HG02852 (cell line): ENCODE measurements around the gene LTBR.

Source experiments
- ATAC-seq: cut with Tn5 transposase; IDR thresholded peaks from one replicate; pipeline ENCODE4 v1.9.1; 2021; ENCODE audit warnings: mild to moderate bottlenecking, moderate library complexity; ENCODE audit not compliant: unreplicated experiment

Gene LTBR

DNA sequence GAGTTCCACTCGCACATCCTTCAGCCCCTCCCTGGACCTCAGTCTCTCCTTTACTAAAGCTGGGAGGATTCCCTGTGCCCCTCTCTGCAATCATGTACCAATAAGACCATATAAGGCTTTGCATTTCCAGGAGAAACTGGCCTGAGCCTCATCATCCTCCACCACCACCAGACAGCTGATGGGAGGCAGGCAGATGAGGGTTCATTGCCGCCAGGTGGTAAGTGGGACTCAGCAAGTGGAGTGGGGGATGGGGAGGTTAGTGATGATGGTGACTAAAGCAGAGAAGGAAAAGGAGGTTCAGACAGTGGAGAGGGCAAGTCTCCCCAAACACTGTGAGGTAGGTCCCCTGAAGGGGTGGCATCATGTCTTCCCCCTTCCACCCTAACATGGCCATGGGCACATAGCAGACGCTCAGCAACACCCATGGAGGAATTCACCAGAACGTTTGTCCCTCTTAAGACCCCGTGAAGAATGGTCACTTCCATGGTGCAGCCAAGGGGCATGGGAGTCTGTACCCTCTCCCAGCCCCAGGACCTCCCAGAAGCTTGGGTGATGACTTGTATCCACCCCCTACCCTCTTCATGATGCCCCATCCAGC, 37.6 kb upstream of the LTBR start:
- ATAC-seq, result no peak

DNA sequence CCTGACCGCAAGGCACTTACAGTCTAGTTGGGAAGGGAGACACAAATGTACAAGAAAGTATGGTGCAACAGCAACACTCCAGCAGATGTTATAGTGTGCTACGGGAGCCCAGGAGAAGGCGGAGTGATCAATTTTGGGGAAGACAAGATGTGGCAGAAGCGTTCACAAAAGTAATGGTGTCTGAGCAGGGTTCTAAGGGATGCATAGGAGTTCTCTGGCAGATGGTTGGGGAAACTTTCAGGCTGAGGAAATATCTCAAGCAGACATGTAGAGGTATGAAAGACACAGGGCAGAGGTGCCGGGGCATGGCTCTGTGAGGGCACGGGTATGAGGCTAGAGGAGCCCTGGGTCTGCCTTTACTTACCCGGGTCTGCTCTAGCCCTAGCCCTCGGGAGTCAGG, 37.0 kb upstream of the LTBR start:
- ATAC-seq, result no peak

DNA sequence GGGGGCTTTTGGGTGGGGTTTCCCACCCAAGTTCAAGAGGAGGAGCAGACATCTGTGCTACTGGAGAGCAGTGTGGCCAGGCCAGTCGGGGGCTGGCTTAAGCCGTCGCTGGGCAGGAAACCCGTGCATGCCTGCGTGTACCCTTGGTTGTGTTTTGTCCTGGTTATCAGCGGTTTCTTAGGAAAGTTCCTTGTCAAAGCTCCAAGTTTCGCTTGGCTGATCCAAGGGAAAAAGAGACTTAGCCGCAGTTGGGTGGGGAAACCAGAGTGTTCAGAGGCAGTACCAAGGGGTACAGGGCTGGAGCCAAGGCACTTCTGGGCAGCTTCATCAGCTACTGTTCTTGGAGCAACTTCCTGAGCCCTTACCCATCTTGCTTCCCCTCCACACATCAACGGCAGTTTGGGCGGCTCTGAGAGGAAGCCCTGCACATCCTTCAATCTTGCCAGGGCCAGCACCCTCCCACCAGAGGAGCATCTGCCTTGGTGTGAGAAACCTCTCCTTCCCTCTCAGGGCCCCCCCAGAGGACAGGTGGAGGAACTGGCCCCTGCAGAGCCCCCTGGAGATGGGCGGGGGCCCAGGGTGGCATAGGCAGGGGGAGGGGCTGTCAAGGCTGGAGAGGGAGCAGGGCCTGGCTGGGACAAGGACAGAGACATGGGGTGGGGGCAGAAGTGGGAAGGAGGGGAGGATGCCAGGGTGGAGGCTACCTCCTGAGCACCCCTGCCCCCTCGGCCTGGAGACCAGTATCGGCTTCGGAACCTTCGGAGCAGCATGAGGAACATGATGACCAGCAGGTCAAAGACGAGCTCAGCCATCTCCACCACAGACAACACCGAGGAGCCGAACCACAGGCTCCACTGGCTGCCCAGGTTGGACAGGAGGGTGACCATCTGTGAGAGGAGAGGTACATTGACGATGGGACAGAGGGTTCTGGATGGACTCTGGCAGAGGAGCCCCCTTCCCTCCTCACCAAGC, 36.3 kb upstream of the LTBR start:
- no peak for ATAC-seq

DNA sequence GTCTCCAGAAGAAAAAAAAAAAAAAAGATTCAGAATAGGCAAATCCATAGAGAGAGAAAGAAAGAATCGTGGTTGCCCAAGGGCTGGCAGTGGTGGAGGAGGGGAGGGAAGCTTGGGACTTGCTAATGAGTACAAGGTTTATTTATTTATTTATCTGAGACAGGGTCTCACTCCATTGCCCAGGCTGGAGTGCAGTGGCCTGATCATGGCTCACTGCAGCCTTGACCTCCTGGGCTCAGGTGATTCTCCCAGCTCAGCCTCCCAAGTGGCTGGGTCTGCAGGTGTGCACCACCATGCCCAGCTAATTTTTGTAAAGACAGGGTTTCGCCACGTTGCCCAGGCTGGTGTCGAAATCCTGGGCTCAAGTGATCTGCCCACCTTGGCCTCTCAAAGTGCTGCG, 32.3 kb upstream of the LTBR start:
- ATAC-seq, result no peak

DNA sequence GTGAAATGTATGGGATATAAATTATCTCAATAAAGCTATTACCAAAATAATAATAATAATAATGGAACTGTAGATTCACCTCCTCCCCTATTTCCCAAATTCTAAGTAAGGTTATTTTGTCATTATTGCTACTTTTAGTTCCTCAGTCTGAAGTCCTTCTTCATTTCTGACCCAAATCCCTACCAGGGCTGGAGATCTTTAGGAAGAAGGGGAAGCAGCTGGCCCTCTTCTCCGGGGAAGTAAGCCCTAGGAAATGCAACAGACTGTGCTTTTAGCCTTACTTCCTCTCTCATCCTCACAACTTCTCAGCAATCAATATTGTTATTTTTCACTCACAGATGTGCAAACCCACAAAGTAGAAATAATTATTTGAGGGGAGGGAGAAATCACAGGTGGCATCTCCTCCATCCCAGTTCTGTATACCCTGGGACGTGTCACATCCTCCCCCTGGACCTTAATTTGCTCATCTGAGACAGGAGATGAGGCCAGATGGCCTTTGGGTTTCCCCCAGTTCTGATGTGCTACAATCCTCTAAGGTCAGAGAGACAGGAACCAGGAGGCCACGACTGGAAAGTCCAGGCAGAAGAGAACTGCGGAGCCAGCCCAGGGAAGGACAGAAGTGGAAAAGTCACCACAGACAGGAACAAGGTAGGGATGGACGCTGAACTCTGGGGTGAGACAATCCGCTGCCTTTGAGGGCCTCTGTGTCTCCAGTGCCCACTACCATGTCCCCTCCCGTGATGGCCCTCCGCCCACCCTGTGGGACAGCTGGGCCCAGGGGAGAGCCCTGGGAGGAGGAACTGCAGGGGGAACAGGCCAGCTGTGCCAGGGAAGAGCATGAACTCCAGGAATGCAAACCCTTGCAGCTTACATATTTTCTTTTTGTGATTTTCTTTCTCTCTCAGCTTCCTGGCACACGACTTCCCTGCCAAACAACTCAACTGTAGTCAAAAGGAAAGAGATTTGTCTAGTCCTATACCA, 31.5 kb upstream of the LTBR start:
- ATAC-seq, result no peak

DNA sequence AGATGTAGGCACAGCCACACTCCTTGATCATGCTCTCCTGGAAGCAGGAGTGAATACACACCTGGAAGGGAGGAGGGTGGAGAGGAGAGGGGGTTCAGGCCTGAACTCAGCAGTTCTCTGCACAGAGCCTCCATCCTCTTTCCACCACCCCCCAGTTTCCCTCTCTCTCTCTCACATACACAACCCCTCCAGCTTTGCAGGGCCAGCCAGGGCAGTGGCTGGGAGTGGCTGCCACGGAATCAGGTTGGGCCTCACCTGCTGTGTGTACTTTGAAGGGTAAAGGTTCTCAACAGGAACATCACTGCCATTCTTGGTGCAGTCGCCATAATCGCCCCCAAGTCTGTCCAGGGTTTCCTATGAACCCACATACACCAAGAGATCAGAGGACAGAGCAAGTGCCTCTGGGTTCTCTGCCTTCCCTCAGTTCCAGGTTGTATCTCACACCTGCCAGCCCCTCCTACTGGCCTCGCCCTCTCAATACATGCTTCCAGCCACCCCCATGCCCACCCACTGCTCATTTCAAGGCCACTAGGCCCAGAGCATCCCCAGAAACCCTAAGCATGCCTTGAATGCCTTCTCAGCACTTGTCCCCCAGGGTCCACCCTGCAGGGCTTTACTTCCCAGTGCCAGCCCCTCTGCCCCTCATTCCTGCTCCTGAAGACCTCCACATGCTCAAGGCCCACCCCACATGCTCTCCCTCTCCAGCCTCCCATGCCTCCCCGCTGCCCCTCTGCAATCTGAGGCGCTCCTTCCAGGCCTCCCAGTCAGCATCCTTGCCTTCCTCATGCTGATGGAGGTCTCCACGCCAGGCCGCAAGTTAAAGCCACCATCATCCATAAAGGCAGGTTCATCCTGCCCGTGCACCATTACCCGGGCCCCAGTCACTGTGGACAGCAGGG, 29.2 kb upstream of the LTBR start:
- no peak for ATAC-seq

DNA sequence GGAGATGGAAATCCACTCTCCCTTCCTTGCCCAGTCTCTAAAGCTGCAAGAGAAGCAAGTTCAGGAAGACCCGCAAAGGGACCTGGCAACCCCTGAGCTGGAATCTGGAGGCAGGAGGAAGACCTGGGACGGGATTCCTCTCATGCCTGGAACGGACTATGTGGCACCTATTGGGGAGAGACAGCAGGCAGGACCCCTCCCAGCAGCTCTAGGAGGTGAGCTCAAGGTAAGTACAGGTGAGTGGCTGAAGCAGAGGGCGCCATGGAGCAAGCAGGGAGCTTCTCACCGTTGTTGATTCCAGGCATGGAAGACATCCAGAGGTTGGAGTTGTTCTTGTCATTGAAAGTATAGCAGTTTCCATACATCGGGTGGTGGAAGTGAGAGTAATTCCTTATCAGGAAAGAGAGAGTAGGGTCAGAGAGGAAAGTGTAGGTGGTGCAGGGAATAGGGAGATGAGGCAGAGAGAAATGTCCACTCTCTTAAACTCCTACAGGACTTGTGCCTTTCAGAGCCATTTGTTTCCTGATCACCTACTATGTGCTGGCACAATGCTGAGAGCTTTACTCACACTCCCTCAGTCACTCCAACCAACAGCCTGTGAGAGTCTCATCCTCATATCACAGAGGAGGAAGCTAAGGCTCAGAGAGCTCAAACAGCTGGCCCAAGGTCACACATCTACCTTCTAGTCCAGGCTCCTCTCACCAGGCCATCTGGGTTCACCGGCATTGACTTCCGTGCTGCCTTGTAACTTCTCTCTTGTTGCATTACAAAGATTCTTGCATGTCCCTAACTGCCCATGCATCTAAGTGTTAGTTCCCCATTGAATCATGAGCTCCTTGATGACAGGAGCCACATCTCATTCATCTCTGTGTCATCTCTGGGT, 28.2 kb upstream of the LTBR start:
- ATAC-seq, result no peak

DNA sequence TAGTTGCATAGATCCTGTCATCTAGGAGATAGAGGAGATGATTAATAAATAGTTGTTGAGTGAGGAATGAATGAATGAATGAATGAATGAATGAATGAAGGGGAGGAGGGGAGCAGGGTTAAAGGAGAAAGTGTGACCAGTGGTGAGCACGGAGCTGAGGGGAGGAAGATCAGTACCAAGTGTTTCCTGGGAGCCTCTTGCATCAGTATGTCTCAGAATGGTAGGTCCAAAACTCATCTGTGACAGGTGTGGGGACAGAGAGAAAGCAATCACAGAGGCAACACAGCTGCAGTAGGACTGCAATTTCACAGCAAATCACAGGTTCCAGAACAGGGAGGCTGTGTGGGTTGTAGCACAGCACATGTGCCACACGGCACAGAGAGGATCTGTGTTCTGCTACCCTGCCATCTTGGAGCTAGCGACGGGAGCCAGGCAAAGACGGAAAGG, 27.6 kb upstream of the LTBR start:
- ATAC-seq, result no peak

DNA sequence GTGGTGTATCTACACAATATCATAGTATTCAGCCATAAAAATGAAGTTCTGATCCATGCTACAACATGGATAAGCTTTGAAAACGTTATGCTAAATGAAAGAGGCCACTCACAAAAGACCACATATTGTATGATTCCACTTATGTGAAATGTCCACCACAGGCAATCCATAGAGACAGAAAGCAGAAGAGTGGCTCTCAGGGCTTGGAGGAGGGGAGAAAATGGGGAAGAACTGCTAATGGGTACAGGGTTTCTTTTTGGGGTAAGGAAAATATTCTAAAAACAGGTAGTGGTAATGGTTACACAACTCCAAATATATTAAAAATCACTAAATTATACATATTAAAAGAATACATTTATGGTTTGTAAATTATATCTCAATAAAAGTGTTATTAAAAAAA, 25.1 kb upstream of the LTBR start:
- no peak for ATAC-seq

DNA sequence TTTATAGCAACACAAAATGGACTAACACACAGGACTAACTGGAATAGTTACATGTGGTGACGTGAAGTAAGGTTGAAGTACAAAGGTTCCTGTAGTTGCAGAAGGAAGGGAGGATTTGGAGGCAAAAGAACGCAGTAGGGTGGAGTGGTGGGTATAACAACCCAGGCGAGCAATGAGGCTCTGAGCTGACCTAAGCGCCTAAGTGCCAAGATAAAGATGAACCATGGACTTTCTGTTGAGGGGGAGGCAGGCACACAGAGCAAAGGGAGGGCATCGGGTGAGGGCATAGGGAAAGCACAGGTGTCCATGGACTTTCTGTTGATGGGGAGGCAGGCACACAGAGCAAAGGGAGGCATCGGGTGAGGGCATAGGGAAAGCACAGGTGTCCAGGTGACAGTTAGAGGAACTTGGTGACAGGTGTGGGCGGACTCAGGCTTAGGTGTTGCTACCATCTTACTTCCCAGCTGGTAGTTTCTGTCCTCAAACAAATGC, 23.8 kb upstream of the LTBR start:
- ATAC-seq, result no peak

DNA sequence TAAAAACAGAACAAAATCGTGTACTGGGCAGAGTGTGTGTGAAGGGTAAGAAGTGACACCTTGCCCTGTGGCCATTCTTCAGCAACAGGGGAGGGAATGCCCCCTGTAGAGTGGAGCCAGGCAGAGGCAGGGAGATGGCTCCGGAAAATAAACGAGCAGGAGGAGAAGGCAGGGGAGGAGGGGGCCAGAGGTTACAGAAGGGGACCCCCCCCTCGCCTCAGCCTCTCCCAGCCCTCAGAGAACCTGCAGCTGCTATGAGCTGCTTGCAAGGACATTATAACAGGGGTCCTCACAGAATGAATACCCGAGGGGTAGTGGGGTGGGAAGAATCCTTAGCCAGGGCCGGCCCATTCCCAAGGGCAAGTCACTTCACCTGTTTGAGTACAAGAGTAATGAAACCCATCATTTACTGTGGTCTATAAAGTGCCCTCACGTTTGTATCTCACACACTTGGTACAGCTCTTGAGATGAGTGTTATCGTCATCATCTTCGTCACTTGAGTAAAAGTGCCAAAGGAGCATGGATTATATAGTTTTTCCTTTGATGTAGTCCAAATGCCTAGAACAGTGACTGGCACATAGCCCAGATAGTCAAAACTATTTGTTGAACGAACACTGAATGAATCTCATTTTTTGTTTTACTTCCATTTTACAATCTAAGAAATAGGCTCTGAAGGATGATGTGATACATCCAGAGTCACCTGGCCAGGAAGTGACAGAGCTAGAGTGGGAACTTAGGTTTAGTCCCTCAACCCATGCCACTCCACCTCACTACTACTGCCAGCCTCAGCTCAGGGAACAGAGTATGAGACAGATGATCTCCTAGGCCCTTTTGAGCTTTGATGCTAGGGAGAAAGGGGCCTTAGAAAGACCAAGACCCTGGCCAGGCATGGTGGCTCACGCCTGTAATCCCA, 23.1 kb upstream of the LTBR start:
- ATAC-seq, result no peak

DNA sequence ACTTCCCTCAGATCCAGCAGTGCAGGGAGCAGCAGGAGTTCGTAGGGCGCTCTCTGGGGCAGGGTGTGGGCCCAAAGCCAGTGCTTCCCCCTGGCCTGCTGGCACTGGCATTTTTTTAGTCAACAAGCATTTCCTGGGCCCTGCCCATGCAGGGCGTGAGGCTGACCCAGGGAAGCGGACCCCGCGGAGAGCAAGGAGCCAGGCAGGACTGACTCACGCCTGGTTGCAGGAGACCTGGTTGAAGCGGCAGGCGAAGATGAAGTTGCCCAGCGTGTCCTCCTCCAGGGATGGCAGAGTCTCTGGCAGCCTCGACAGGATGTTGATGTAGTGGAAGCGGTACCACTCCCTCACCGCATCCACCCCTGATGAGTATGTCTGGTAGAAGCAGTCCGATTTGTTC, 22.1 kb upstream of the LTBR start:
- ATAC-seq, result no peak

DNA sequence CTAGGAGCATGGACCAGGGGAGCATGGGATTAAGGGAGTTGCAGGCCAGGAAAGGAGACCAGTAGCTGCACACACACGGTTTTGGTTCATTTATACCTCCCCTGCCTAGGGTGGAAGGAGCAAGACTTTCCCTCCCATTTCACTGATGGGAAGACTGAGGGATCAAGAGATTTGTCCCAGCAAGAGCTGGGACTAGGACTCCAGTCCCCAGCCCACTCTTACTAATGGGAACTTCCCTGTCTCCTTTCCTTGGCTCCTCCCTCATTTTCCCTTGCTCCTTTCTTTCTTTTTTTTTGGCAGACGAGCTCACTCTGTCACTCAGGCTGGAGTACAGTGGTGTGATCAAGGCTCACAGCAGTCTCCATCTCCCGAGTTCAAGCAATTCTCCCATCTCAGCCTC, 21.6 kb upstream of the LTBR start:
- no peak for ATAC-seq

DNA sequence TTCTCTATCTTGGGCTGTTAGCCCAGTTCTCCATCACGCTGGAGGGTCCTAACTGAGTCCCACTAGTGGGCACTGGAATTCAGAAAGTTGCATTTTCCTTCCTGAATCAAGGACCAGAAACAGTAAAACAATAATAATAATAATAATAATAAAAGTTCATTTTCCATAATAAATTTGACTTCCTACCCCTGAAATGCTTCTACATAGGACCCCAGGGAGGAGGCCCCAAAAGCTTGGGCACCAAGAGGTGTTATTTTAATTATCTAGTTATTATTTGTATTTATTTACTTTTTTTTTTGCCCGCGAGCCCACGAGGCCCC, 21.0 kb upstream of the LTBR start:
- no peak for ATAC-seq

DNA sequence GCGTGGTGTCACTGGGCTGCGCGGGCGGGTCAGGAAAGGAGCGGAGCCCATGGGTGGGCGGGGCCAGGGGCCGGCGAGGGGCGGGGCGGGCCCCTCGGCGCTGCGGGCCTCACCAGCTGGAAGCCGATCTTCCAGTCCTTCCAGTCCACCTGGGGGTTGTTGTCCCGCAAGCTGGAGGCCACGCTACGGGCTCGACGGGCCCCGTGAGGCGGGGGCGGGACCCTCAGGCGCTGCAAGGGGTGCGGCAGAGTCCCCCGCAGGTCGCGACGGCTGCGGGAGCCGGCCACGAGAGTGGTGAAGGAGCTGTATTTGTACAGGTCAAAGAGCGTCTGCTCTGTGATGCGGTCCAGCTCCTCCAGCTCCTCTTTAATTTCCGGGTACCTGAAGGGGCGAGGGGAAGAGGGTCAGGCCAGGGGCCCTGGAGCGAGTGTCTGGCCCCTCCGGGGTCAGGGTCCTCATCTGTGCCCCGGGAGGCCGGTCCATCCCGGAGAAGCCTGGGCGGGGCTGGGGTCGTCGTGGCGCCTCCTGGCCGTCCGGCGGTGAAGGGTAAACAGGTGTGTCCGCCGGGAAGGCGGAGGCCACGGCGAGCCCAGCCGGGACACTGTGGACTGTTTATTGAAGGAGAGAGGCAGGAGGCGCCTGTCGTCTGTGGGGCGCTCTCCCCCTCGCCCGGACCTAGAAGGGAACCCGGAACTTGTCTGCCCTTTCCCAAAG, 20.5 kb upstream of the LTBR start:
- ATAC-seq, result no peak

DNA sequence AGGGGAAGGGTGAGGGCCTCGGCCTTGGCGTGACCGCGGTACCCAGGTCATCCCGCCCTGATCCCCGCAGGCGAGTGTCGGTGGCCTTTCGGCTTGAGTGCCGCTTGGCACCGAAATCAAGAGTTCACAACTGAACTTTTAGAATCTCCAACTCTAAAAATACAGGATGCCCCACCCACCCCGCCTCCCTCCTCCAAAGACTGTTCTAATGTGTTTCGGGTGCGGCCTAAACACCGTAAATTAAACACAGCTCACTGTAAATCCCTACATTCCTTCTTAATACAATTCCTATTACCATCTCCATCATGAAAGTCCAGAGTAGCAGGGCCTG, 20.0 kb upstream of the LTBR start:
- no peak for ATAC-seq

DNA sequence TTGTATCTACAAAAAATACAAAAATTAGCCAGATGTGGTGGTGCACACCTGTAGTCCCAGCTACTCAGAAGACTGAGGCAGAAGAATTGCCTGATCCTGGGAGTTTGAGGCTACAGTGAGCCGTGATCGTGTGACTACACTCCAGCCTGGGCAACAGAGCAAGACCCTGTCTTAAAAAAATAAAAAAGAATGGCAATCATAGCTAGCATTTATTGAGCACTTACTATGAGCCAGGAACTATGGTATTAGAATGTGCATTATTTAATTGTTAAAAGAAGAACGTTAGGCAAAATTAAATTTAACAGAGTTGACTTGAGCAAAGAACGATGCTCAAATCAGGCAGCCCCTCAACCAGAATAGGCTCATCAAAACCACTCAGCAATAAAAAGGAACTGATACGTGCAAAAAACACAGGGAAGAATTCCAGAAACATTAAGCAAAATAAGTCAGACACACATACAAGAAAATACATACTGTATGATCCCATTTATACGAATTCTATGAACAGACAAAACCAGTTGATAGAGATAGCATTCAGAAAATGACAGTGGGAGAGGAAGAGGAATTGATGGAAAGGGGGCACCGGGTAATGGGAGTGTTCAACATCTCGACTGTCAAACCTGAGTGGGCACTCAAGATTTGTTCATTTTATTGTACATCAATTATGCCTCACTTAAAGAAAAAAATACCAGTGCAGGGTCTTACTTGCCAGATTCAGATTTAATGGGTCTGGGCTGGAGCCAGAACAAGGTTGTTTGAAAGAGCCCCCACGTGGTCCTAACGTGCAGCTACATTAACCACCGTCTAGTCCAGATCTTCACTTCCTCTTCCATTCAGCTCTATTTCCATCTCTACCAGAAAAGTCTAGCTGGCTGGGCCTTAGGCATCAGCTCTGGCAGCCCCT, 16.6 kb upstream of the LTBR start:
- no peak for ATAC-seq
